ENCODE measurements around the gene GTPBP8.

DNA sequence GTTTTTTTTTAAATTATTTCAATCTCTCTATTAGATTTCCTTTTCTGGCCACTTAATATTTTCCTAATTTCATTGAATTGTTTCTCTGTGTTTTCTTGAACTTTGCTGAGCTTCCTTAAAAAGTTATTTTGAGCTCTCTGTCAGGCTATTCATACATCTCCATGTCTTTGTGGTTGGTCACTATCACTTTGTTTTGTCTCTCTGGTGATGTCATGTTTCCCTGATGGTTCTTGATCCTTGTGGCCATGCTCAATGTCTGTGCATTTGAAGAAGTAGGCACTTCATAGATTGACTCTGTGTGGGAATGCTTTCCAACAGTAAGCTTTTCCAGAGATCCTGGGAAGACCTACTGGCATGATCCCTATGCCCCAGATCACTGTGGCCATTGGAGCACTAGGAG lies 34.4 kb upstream of the GTPBP8 start:
- TF ChIP-seq POLR2A (IDR thresholded peaks at IDR 0.05; ENCODE audit: low read length), result no peak
- no peak for TF ChIP-seq GATA1 (IDR thresholded peaks at IDR 0.05; ENCODE audit: low read depth, low read length)

Measured in erythroblast (primary cell).